Adrenal gland (tissue), 12 donors: ENCODE data around the gene APBB2. TPM values are rescaled to one million over a fixed set of nuclear protein-coding genes. Genes with fewer than 3 reads are reported as not detected.

Experiments
- DNase-seq, 7 donors: peaks; one replicate each; pipeline ENCODE4 v3.0.0-alpha.2; 2019 to 2020
- H3K27ac ChIP-seq, 5 donors: fragments of 200-600 bp; sonication (generic) in 4 of 5; 1 replicate in 3 of 5; 2 replicates in 2 of 5; pipeline versions ENCODE4 v1.5.1 to v1.8.0; 2016 to 2020; ENCODE audit warnings: mild to moderate bottlenecking in 1 of 5
- H3K27me3 ChIP-seq: fragments of 200-600 bp; 2 replicates; pipeline ENCODE4 v1.8.0; 2021
- H3K36me3 ChIP-seq, 2 donors: fragments of 200-600 bp; replicated peaks in 1 of 2; 1 replicate in 1 of 2; 2 replicates in 1 of 2; pipeline versions ENCODE4 v1.5.1 to v1.8.0; 2018 to 2022
- H3K4me1 ChIP-seq, 2 donors: fragments of 200-600 bp; replicated peaks in 1 of 2; 1 replicate in 1 of 2; 2 replicates in 1 of 2; pipeline versions ENCODE4 v1.5.1 to v1.8.0; 2018 to 2021
- H3K4me3 ChIP-seq, 4 donors: fragments of 200-600 bp; sonication (generic) in 3 of 4; one replicate each; pipeline ENCODE4 v1.5.1; 2016 to 2018
- H3K9me3 ChIP-seq, 3 donors: fragments of 200-600 bp; sonication (generic) in 1 of 3; replicated peaks in 1 of 3; 1 replicate in 2 of 3; 2 replicates in 1 of 3; pipeline versions ENCODE4 v1.5.1 to v1.8.0; 2016 to 2021
- POLR2A ChIP-seq, 2 donors: fragments of 450-650 bp; IDR thresholded peaks; one replicate each; pipeline ENCODE4 v1.6.1; 2017; ENCODE audit warnings: antibody characterized with exemption in 2 of 2, mild to moderate bottlenecking in 2 of 2, moderate library complexity in 1 of 2
- WGBS, 4 donors: extraction: QIAGEN DNeasy Blood & Tissue Kit in 2 of 4; methylation state at CpG; one replicate each; pipeline versions ENCODE4 v1.1.5 to v1.1.7; 2013 to 2017; 5-methylcytosine and 5-hydroxymethylcytosine counted together
- intact Hi-C, 2 donors: fragments of 100-400 bp; cut with DNase I; formaldehyde crosslinking; loops; one replicate each; pipeline versions ENCODE4 v1.14.1 to v1.15.0; 2022 to 2023
- polyA plus RNA-seq, 3 donors: library from polyadenylated mRNA; stranded (reverse); fragments of 200-250 nt in 2 of 3; fragments of 350-450 nt in 1 of 3; fragmentation: Illumina TruSeq in 1 of 3; extraction: RNeasy Lipid Tissue Mini Kit (QIAGEN cat#74804) in 1 of 3; gene quantifications; one replicate each; pipeline ENCODE4 v1.2.3, GENCODE V29; 2013 to 2014
- total RNA-seq, 9 donors: library from RNA; depleted of rRNA in 4 of 9; stranded (reverse); fragments of >200 nt in 4 of 9; fragments of 120-200 nt in 1 of 9; fragmentation: NEBNext Ultra II Directional in 1 of 9; extraction: Animal tissue kit (Norgen Biotek cat#: 25700) in 1 of 9; gene quantifications; one replicate each; pipeline versions ENCODE4 v1.1.0 to v1.2.4, GENCODE V29; 2013 to 2023
- TF ChIP-seq, protein P1 (sequence below), 6 experiments: fragments of 450-650 bp in 4 of 6; fragments of 200-600 bp in 2 of 6; sonication (generic) in 1 of 6; IDR thresholded peaks; 1 replicate in 5 of 6; 2 replicates in 1 of 6; pipeline versions ENCODE4 v1.5.1 to v1.8.0; 2016 to 2021; ENCODE audit warnings: antibody characterized with exemption in 6 of 6, mild to moderate bottlenecking in 2 of 6, moderate library complexity in 1 of 6
- donor health status: healthy with polysubstance abuse.
- donor health status: Bipolar disorder and iron deficiency.
- donor health status: DM: yes; HTN: yes; CAD: no.
- donor health status: DM: no; HTN: no; CAD: no.
- donor health status: DM: no; HTN: no; CAD: no.
- donor health status: DM: yes; HTN: yes; CAD: no.

The APBB2 gene
- total and polyA plus RNA-seq, 12 donors: 12.4 to 135 (median 39.7) TPM

GRCh38 chr4:41120297-41121217 lies 93.8 kb downstream of the APBB2 start:
- peak; percentile 31 to 82 (median 71) for DNase-seq
- Histone ChIP-seq H3K27ac (peak overlapping the region in 3 of 5 donors; percentile 26 to 49 (median 27)), H3K4me1 (peaks cover 5 to 7% of the 10 kb centered on the region in 2 donors)

DNA sequence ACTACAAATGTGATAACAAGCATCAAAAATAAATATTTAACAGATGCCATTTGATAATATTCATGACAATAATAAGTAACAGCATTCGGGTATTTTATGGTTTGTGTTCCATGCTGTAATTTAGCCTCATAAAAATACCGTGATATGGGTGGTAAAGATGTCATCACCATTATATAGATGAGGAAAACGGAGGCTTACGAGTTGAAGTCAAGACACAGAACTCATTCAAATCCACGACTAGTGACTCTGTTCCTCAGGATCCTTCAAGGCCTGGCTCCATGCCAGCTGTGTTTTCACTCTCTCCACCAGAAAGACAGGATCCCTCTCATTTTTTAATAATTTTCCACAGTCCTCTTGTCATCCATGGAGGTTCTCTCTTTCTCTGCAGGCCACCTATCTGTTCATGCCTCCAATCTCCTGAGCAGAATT lies 94.5 kb downstream of the APBB2 start:
- H3K4me3 ChIP-seq: peak overlapping the region in 1 of 4 donors; percentile 15
- peak in 4 of 7 donors; percentile 24 to 66 (median 42) for DNase-seq
- H3K27me3 ChIP-seq: no peaks in the 10 kb centered on the region
- TF ChIP-seq, protein P1, sequence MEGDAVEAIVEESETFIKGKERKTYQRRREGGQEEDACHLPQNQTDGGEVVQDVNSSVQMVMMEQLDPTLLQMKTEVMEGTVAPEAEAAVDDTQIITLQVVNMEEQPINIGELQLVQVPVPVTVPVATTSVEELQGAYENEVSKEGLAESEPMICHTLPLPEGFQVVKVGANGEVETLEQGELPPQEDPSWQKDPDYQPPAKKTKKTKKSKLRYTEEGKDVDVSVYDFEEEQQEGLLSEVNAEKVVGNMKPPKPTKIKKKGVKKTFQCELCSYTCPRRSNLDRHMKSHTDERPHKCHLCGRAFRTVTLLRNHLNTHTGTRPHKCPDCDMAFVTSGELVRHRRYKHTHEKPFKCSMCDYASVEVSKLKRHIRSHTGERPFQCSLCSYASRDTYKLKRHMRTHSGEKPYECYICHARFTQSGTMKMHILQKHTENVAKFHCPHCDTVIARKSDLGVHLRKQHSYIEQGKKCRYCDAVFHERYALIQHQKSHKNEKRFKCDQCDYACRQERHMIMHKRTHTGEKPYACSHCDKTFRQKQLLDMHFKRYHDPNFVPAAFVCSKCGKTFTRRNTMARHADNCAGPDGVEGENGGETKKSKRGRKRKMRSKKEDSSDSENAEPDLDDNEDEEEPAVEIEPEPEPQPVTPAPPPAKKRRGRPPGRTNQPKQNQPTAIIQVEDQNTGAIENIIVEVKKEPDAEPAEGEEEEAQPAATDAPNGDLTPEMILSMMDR (IDR thresholded peaks at IDR 0.05): no peak
- no peak for TF ChIP-seq POLR2A (IDR thresholded peaks at IDR 0.05)
- H3K9me3 ChIP-seq: no peaks in the 10 kb centered on the region
- peak overlapping the region in 3 of 5 donors; percentile 26 to 49 (median 27) for H3K27ac ChIP-seq
- no peaks in the 10 kb centered on the region for H3K36me3 ChIP-seq
- intact Hi-C loops: no loop called here
- WGBS, 4 donors: 59 to 68% (median 66%) methylated on average over 5 of the region's 5 CpGs
- peaks cover 5 to 7% of the 10 kb centered on the region in 2 donors for H3K4me1 ChIP-seq

More at GRCh38 chr4:41120297-41121217, 93.8 kb downstream of the APBB2 start:
- intact Hi-C loops: no loop called here
- Histone ChIP-seq H3K36me3 (no peaks in the 10 kb centered on the region), H3K9me3 (no peaks in the 10 kb centered on the region), H3K4me3 (peak overlapping the region in 1 of 4 donors; percentile 15), H3K27me3 (no peaks in the 10 kb centered on the region)
- TF ChIP-seq, protein P1 (IDR thresholded peaks at IDR 0.05): no peak
- no peak for TF ChIP-seq POLR2A (IDR thresholded peaks at IDR 0.05)
- 24 to 29% (median 27%) methylated on average over 12 of the region's 12 CpGs for WGBS, 4 donors

GRCh38 chr4:41111791-41112190 lies 102.6 kb downstream of the APBB2 start:
- Histone ChIP-seq H3K4me3 (no peak overlapping the region), H3K36me3 (no peaks in the 10 kb centered on the region), H3K4me1 (no peaks in the 10 kb centered on the region), H3K27me3 (no peaks in the 10 kb centered on the region), H3K9me3 (no peaks in the 10 kb centered on the region), H3K27ac (no peak overlapping the region)
- DNase-seq: no peak
- TF ChIP-seq POLR2A (IDR thresholded peaks at IDR 0.05): no peak
- TF ChIP-seq, protein P1 (IDR thresholded peaks at IDR 0.05): no peak
- intact Hi-C loops: no loop called here
- WGBS, 4 donors: 62 to 71% (median 67%) methylated on average over 2 of the region's 2 CpGs

DNA sequence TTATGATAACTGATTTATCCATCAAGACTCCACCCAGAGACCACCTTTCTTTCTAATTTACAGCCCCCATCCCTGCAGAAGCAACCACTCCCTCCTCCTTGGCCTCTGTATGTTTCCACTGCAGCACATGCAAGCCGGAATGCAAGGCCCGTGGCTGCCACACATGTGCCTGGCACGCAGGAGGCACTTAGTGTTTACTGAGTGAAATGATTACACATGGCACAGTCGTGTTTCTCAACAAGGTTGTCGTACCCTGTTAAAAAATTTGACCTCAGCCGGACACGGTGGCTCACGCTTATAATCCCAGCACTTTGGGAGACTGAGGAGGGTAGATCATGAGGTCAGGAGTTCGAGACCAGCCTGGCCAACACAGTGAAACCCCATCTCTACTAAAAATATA lies 104.3 kb downstream of the APBB2 start:
- intact Hi-C loops: no loop called here
- Histone ChIP-seq H3K27me3 (no peaks in the 10 kb centered on the region), H3K9me3 (no peaks in the 10 kb centered on the region), H3K36me3 (no peaks in the 10 kb centered on the region), H3K4me3 (no peak overlapping the region), H3K27ac (no peak overlapping the region), H3K4me1 (peaks cover 0 to 7% of the 10 kb centered on the region in 2 donors)
- WGBS, 4 donors: 92 to 97% (median 94%) methylated on average over 9 of the region's 9 CpGs
- TF ChIP-seq, protein P1 (IDR thresholded peaks at IDR 0.05): no peak
- TF ChIP-seq POLR2A (IDR thresholded peaks at IDR 0.05): no peak
- DNase-seq: no peak
